WTC11 (cell line): ENCODE results near the gene FAM204A. TPM values are rescaled to one million over a fixed set of nuclear protein-coding genes. Genes with fewer than 3 reads are reported as not detected.

Source experiments
- ATAC-seq: fragments of 200-7000 bp; cut with Tn5 transposase; 2 replicates; pipeline ENCODE4 v1.10.0; 2021; ENCODE audit warnings: mild to moderate bottlenecking, moderate library complexity
- CTCF ChIA-PET: fragments of 300-600 bp; sonication (Branson Sonifier 250); formaldehyde crosslinking; loops from one replicate; lab custom pipeline; 2021; ENCODE audit warnings: antibody characterized with exemption; lab: Charles Lee
- POLR2A ChIA-PET: fragments of 350-600 bp; sonication (Branson Sonifier 250); formaldehyde crosslinking; loops from one replicate; lab custom pipeline; 2021; ENCODE audit warnings: antibody characterized with exemption; lab: Charles Lee
- DNase-seq: peaks from one replicate; pipeline ENCODE4 v3.0.0; 2021; ENCODE audit warnings: low spot score
- H3K27ac Mint-ChIP-seq: 2 replicates; pipeline ENCODE4 v1.8.0; 2021; ENCODE audit warnings: mixed read lengths
- H3K27me3 Mint-ChIP-seq: 2 replicates; pipeline ENCODE4 v1.8.0; 2021; ENCODE audit warnings: low read depth, mild to moderate bottlenecking, moderate library complexity, mixed read lengths
- H3K36me3 Mint-ChIP-seq: 2 replicates; pipeline ENCODE4 v1.8.0; 2021; ENCODE audit warnings: mixed read lengths
- H3K4me1 Mint-ChIP-seq: 2 replicates; pipeline ENCODE4 v1.8.0; 2022; ENCODE audit warnings: mixed read lengths
- H3K4me3 Mint-ChIP-seq: 2 replicates; pipeline ENCODE4 v1.8.0; 2021; ENCODE audit warnings: mild to moderate bottlenecking, moderate library complexity, mixed read lengths
- H3K9me3 Mint-ChIP-seq: 2 replicates; pipeline ENCODE4 v1.8.0; 2021; ENCODE audit warnings: mixed read lengths
- CBFB ChIP-seq: sonication (generic); formaldehyde crosslinking; IDR thresholded peaks from 2 replicates; pipeline ENCODE4 v1.8.1; 2022; ENCODE audit warnings: mild to moderate bottlenecking, low read depth, missing genetic modification reagents
- EMX1 ChIP-seq: fragments of 250-450 bp; sonication (Bioruptor Pico); IDR thresholded peaks from 2 replicates; pipeline ENCODE4 v1.8.0; 2021; ENCODE audit warnings: mild to moderate bottlenecking
- FOXK1 ChIP-seq: sonication (generic); formaldehyde crosslinking; IDR thresholded peaks from 2 replicates; pipeline ENCODE4 v1.8.0; 2022; ENCODE audit warnings: mild to moderate bottlenecking, moderate library complexity, missing genetic modification reagents
- JAZF1 ChIP-seq: fragments of 250-450 bp; sonication (Bioruptor Pico); IDR thresholded peaks from 2 replicates; pipeline ENCODE4 v1.9.0; 2021; ENCODE audit warnings: moderate library complexity, mild to moderate bottlenecking, inconsistent platforms
- JUN ChIP-seq: sonication (generic); formaldehyde crosslinking; IDR thresholded peaks from 2 replicates; pipeline ENCODE4 v1.8.0; 2023; ENCODE audit warnings: mild to moderate bottlenecking, missing genetic modification reagents
- MYBL2 ChIP-seq: sonication (generic); formaldehyde crosslinking; IDR thresholded peaks from 2 replicates; pipeline ENCODE4 v1.8.1; 2023; ENCODE audit warnings: mild to moderate bottlenecking, moderate library complexity, missing genetic modification reagents
- NFATC4 ChIP-seq: fragments of 250-450 bp; sonication (Bioruptor Pico); IDR thresholded peaks from 2 replicates; pipeline ENCODE4 v1.9.0; 2021; ENCODE audit warnings: mild to moderate bottlenecking
- NFE2L1 ChIP-seq: sonication (generic); formaldehyde crosslinking; IDR thresholded peaks from 2 replicates; pipeline ENCODE4 v1.8.1; 2023; ENCODE audit warnings: missing genetic modification reagents
- NFYB ChIP-seq: sonication (generic); formaldehyde crosslinking; conservative IDR thresholded peaks from 2 replicates; pipeline ENCODE4 v1.8.0; 2022; ENCODE audit warnings: low read depth, missing genetic modification reagents
- NR1H2 ChIP-seq: sonication (generic); formaldehyde crosslinking; IDR thresholded peaks from 2 replicates; pipeline ENCODE4 v1.9.0; 2021; ENCODE audit warnings: mild to moderate bottlenecking, moderate library complexity, missing genetic modification reagents
- NR3C1 ChIP-seq: sonication (generic); formaldehyde crosslinking; conservative IDR thresholded peaks from 2 replicates; pipeline ENCODE4 v1.8.1; 2023; ENCODE audit warnings: low read depth, mild to moderate bottlenecking, missing genetic modification reagents
- PRRX2 ChIP-seq: fragments of 250-450 bp; sonication (Bioruptor Pico); IDR thresholded peaks from 2 replicates; pipeline ENCODE4 v1.8.0; 2021; ENCODE audit warnings: mild to moderate bottlenecking
- RELA ChIP-seq: sonication (generic); formaldehyde crosslinking; IDR thresholded peaks from 2 replicates; pipeline ENCODE4 v1.8.1; 2022; ENCODE audit warnings: missing genetic modification reagents, mild to moderate bottlenecking, borderline replicate concordance
- SMAD3 ChIP-seq: sonication (generic); formaldehyde crosslinking; IDR thresholded peaks from 2 replicates; pipeline ENCODE4 v1.8.0; 2022; ENCODE audit warnings: missing genetic modification reagents, mild to moderate bottlenecking, borderline replicate concordance
- SOX15 ChIP-seq: fragments of 250-450 bp; sonication (Bioruptor Pico); IDR thresholded peaks from 2 replicates; pipeline ENCODE4 v1.9.0; 2021; ENCODE audit warnings: mild to moderate bottlenecking
- TEAD4 ChIP-seq: sonication (generic); formaldehyde crosslinking; IDR thresholded peaks from 2 replicates; pipeline ENCODE4 v1.8.0; 2022; ENCODE audit warnings: mild to moderate bottlenecking, missing genetic modification reagents
- ZNF219 ChIP-seq: sonication (generic); formaldehyde crosslinking; IDR thresholded peaks from 2 replicates; pipeline ENCODE4 v1.8.0; 2023; ENCODE audit warnings: missing genetic modification reagents, mild to moderate bottlenecking, borderline replicate concordance
- ZNF416 ChIP-seq: fragments of 250-450 bp; sonication (Bioruptor Pico); IDR thresholded peaks from 2 replicates; pipeline ENCODE4 v1.9.0; 2021; ENCODE audit warnings: mild to moderate bottlenecking, inconsistent platforms
- ZNF423 ChIP-seq: fragments of 250-450 bp; sonication (Bioruptor Pico); IDR thresholded peaks from 2 replicates; pipeline ENCODE4 v2.1.2; 2022; ENCODE audit warnings: mild to moderate bottlenecking, moderate library complexity
- ZNF671 ChIP-seq: fragments of 250-450 bp; sonication (Bioruptor Pico); IDR thresholded peaks from 2 replicates; pipeline ENCODE4 v1.8.0; 2021; ENCODE audit warnings: mild to moderate bottlenecking
- total RNA-seq: library from RNA; stranded (reverse); gene quantifications from 3 replicates; pipeline ENCODE4 v1.2.3, GENCODE V29; 2021
- TF ChIP-seq, protein P1 (sequence below): sonication (generic); formaldehyde crosslinking; IDR thresholded peaks from 2 replicates; pipeline ENCODE4 v1.8.1; 2022; ENCODE audit warnings: low read depth, missing genetic modification reagents, borderline replicate concordance
- TF ChIP-seq, protein P2 (sequence below): sonication (generic); formaldehyde crosslinking; IDR thresholded peaks from 2 replicates; pipeline ENCODE4 v1.8.1; 2023; ENCODE audit warnings: mild to moderate bottlenecking, missing genetic modification reagents, moderate library complexity
- TF ChIP-seq, protein P3 (sequence below): sonication (generic); formaldehyde crosslinking; IDR thresholded peaks from 2 replicates; pipeline ENCODE4 v1.8.0; 2022; ENCODE audit warnings: mild to moderate bottlenecking, missing genetic modification reagents
- TF ChIP-seq, protein P4 (sequence below): fragments of 250-450 bp; sonication (Bioruptor Pico); IDR thresholded peaks from 2 replicates; pipeline ENCODE4 v1.9.0; 2021; ENCODE audit warnings: moderate library complexity, mild to moderate bottlenecking, inconsistent platforms, borderline replicate concordance
- TF ChIP-seq, protein P5 (sequence below): sonication (generic); formaldehyde crosslinking; IDR thresholded peaks from 2 replicates; pipeline ENCODE4 v1.8.1; 2022; ENCODE audit warnings: missing genetic modification reagents, borderline replicate concordance
- TF ChIP-seq, protein P6 (sequence below): sonication (generic); formaldehyde crosslinking; IDR thresholded peaks from 2 replicates; pipeline ENCODE4 v1.8.1; 2022; ENCODE audit warnings: mild to moderate bottlenecking, moderate library complexity, missing genetic modification reagents
- TF ChIP-seq, protein P7 (sequence below): sonication (generic); formaldehyde crosslinking; IDR thresholded peaks from 2 replicates; pipeline ENCODE4 v1.8.0; 2022; ENCODE audit warnings: mild to moderate bottlenecking, missing genetic modification reagents
- TF ChIP-seq, protein P8 (sequence below): sonication (generic); formaldehyde crosslinking; IDR thresholded peaks from 2 replicates; pipeline ENCODE4 v1.8.1; 2023; ENCODE audit warnings: mild to moderate bottlenecking, missing genetic modification reagents

Gene FAM204A
- total RNA-seq, 1 experiment from 2014 or later = 33.3 TPM

DNA sequence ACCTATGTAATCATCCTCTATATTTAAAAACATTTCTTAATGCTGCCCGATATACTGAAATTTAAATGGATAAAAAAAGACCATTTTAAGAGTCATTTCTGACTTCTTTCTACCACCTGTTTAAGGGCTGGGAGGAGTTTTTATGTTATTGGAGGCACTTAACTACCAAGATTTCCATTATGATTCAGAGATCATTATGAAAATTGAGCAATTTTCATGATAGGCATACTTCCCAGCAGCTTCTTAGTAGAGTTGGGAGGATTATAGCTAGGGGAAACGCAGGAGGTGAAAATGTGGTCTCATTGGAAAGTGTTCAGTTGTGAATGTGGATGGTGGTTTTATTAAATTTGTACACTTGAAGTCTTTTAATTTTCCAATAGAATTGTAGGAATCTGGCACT, 28.4 kb upstream of the FAM204A start:
- ChIA-PET CTCF (interaction anchor here (0.9 kb wide), 1 partner anchor 174 kb away, joined by 3 read pairs; no protein-coding TSS in a partner anchor), POLR2A (no interaction called here)
- DNase-seq = no peak
- TF ChIP-seq, protein P1, sequence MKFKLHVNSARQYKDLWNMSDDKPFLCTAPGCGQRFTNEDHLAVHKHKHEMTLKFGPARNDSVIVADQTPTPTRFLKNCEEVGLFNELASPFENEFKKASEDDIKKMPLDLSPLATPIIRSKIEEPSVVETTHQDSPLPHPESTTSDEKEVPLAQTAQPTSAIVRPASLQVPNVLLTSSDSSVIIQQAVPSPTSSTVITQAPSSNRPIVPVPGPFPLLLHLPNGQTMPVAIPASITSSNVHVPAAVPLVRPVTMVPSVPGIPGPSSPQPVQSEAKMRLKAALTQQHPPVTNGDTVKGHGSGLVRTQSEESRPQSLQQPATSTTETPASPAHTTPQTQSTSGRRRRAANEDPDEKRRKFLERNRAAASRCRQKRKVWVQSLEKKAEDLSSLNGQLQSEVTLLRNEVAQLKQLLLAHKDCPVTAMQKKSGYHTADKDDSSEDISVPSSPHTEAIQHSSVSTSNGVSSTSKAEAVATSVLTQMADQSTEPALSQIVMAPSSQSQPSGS (CRISPR knock-in tag) = no peak
- no peak for TF ChIP-seq ZNF219
- TF ChIP-seq ZNF423 (CRISPR knock-in tag) = no peak
- TF ChIP-seq NR1H2 (CRISPR knock-in tag) = no peak
- TF ChIP-seq NFYB = no peak
- TF ChIP-seq, protein P2, sequence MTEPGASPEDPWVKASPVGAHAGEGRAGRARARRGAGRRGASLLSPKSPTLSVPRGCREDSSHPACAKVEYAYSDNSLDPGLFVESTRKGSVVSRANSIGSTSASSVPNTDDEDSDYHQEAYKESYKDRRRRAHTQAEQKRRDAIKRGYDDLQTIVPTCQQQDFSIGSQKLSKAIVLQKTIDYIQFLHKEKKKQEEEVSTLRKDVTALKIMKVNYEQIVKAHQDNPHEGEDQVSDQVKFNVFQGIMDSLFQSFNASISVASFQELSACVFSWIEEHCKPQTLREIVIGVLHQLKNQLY = no peak
- no peak for TF ChIP-seq ZNF416 (CRISPR knock-in tag)
- TF ChIP-seq PRRX2 = no peak
- no peak for TF ChIP-seq TEAD4
- TF ChIP-seq, protein P3, sequence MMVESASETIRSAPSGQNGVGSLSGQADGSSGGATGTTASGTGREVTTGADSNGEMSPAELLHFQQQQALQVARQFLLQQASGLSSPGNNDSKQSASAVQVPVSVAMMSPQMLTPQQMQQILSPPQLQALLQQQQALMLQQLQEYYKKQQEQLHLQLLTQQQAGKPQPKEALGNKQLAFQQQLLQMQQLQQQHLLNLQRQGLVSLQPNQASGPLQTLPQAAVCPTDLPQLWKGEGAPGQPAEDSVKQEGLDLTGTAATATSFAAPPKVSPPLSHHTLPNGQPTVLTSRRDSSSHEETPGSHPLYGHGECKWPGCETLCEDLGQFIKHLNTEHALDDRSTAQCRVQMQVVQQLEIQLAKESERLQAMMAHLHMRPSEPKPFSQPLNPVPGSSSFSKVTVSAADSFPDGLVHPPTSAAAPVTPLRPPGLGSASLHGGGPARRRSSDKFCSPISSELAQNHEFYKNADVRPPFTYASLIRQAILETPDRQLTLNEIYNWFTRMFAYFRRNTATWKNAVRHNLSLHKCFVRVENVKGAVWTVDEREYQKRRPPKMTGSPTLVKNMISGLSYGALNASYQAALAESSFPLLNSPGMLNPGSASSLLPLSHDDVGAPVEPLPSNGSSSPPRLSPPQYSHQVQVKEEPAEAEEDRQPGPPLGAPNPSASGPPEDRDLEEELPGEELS (CRISPR knock-in tag) = no peak
- TF ChIP-seq, protein P4, sequence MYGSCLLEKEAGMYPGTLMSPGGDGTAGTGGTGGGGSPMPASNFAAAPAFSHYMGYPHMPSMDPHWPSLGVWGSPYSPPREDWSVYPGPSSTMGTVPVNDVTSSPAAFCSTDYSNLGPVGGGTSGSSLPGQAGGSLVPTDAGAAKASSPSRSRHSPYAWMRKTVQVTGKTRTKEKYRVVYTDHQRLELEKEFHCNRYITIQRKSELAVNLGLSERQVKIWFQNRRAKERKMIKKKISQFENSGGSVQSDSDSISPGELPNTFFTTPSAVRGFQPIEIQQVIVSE (CRISPR knock-in tag) = no peak
- Mint-ChIP-seq H3K27ac (no peak overlapping the region), H3K4me3 (no peak overlapping the region), H3K27me3 (peaks cover 3% of the 10 kb centered on the region; the same call in 1 of the 2 replicates), H3K9me3 (peaks cover 20% of the 10 kb centered on the region), H3K36me3 (peaks cover 13% of the 10 kb centered on the region), H3K4me1 (peaks cover 3% of the 10 kb centered on the region)
- no peak for ATAC-seq

DNA sequence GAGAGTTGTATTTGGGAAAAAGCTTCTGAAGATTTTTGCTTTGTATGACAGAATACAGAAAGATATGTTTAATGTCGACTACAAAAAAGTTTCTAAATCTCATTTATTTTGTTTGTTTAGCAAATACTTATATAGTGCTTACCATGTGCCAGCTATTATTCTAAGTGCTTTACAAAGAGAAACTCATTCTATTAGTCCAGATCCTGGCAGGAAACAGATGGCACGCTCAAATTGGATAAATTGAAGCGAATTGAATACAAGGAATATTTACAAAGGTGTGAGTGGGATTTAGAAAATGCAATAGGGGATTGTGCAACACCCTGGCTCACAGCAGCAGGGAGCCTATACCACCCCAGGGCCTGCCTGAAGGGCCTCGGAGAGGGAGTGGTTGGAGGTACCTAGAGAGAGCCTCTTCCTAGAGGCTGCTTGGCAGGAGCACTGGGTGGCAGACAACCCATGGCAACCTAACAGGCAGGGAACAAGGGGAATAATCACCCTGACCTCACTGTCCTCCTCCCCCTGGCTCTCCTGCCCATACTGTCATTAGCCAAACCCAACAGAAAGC, 27.6 kb upstream of the FAM204A start:
- H3K27me3 Mint-ChIP-seq = peaks cover 3% of the 10 kb centered on the region; the same call in 1 of the 2 replicates
- ChIA-PET POLR2A (no interaction called here), CTCF (interaction anchor here (0.9 kb wide), 1 partner anchor 175 kb away, joined by 3 read pairs; no protein-coding TSS in a partner anchor)
- no peak overlapping the region for H3K4me3 Mint-ChIP-seq
- ATAC-seq = no peak
- H3K4me1 Mint-ChIP-seq = peaks cover 3% of the 10 kb centered on the region
- H3K27ac Mint-ChIP-seq = no peak overlapping the region
- H3K36me3 Mint-ChIP-seq = peaks cover 19% of the 10 kb centered on the region
- DNase-seq = no peak
- peaks cover 26% of the 10 kb centered on the region for H3K9me3 Mint-ChIP-seq
- no peak for TF ChIP-seq ZNF671 (CRISPR knock-in tag)
- no peak for TF ChIP-seq JUN (CRISPR knock-in tag)
- no peak for TF ChIP-seq SMAD3
- TF ChIP-seq, protein P5, sequence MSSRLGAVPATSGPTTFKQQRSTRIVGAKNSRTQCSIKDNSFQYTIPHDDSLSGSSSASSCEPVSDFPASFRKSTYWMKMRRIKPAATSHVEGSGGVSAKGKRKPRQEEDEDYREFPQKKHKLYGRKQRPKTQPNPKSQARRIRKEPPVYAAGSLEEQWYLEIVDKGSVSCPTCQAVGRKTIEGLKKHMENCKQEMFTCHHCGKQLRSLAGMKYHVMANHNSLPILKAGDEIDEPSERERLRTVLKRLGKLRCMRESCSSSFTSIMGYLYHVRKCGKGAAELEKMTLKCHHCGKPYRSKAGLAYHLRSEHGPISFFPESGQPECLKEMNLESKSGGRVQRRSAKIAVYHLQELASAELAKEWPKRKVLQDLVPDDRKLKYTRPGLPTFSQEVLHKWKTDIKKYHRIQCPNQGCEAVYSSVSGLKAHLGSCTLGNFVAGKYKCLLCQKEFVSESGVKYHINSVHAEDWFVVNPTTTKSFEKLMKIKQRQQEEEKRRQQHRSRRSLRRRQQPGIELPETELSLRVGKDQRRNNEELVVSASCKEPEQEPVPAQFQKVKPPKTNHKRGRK (CRISPR knock-in tag) = no peak
- no peak for TF ChIP-seq NR3C1 (CRISPR knock-in tag)
- no peak for TF ChIP-seq RELA (CRISPR knock-in tag)
- TF ChIP-seq, protein P6, sequence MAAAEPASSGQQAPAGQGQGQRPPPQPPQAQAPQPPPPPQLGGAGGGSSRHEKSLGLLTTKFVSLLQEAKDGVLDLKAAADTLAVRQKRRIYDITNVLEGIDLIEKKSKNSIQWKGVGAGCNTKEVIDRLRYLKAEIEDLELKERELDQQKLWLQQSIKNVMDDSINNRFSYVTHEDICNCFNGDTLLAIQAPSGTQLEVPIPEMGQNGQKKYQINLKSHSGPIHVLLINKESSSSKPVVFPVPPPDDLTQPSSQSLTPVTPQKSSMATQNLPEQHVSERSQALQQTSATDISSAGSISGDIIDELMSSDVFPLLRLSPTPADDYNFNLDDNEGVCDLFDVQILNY (CRISPR knock-in tag) = no peak
- no peak for TF ChIP-seq SOX15 (CRISPR knock-in tag)
- TF ChIP-seq NFE2L1 (CRISPR knock-in tag) = no peak
- TF ChIP-seq, protein P7, sequence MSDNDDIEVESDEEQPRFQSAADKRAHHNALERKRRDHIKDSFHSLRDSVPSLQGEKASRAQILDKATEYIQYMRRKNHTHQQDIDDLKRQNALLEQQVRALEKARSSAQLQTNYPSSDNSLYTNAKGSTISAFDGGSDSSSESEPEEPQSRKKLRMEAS = no peak
- no peak for TF ChIP-seq FOXK1 (CRISPR knock-in tag)
- no peak for TF ChIP-seq CBFB (CRISPR knock-in tag)
- TF ChIP-seq JAZF1 (CRISPR knock-in tag) = no peak
- TF ChIP-seq, protein P8, sequence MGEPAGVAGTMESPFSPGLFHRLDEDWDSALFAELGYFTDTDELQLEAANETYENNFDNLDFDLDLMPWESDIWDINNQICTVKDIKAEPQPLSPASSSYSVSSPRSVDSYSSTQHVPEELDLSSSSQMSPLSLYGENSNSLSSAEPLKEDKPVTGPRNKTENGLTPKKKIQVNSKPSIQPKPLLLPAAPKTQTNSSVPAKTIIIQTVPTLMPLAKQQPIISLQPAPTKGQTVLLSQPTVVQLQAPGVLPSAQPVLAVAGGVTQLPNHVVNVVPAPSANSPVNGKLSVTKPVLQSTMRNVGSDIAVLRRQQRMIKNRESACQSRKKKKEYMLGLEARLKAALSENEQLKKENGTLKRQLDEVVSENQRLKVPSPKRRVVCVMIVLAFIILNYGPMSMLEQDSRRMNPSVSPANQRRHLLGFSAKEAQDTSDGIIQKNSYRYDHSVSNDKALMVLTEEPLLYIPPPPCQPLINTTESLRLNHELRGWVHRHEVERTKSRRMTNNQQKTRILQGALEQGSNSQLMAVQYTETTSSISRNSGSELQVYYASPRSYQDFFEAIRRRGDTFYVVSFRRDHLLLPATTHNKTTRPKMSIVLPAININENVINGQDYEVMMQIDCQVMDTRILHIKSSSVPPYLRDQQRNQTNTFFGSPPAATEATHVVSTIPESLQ (CRISPR knock-in tag) = no peak
- TF ChIP-seq MYBL2 (CRISPR knock-in tag) = no peak
- no peak for TF ChIP-seq EMX1 (CRISPR knock-in tag)
- no peak for TF ChIP-seq NFATC4
